ENCODE results near the gene MYOCD.

The MYOCD gene

DNA sequence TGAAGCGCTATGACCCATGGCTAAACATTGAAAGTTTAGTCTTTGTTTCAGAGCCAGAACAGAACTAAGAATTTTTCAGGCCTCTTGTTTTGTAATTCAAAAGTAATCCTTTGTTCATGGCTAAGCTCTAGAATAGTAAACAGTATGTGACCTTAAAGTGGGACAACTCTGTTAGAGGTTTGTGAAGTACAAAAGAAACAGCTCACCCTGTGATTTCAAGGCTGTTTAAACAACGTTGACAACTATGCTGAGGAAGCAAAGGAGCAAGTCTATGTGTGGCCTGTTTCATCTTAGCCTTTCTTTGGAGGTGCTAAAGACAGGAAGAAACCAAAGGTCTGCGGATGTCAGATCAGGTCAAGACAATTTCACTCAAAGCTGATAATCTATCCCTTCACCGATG, 40.4 kb downstream of the MYOCD start:
- in situ Hi-C loops (cut with HindIII; ENCODE audit: low sequenced_read_pairs): no loop called here

DNA sequence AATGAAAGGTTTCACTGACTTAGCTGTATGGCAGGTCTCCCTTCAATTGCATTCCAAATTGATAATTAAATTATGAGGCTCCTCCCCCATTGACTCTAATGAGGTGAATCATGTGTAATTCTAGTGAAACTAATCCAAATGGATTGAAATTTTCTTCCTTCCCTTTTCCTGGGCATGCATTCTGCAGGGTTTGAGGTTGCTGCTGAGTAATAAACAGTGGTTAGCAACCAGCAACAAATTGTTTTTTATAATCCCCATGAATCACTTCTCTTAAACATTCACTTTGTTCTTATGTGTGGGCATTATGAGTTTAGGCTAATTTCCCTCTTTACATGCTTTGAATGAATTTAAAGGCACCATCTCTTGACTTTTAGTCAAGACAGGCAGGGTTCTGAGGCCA, 43.4 kb downstream of the MYOCD start:
- in situ Hi-C loops (cut with HindIII; ENCODE audit: low sequenced_read_pairs): no loop called here

DNA sequence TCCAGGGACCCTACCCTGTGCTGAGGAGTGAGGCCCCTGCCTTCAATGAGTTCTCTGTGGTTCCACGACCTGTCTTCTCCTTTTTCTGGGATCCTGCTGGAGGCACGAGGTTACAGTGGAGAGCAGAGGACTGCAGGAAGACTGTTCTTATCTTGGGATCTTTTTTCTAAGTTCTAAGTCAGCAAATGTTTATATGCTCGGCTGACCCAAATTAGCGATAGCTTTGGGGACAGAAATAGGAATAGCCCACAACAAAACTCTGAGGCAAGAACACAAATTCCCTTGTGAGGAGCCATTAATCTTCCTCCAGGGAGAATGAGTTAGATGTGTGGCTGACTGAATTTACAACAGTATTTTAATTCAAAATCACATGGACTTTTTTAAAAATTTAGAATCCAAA, 46.7 kb downstream of the MYOCD start:
- in situ Hi-C loops (cut with HindIII; ENCODE audit: low sequenced_read_pairs): no loop called here

DNA sequence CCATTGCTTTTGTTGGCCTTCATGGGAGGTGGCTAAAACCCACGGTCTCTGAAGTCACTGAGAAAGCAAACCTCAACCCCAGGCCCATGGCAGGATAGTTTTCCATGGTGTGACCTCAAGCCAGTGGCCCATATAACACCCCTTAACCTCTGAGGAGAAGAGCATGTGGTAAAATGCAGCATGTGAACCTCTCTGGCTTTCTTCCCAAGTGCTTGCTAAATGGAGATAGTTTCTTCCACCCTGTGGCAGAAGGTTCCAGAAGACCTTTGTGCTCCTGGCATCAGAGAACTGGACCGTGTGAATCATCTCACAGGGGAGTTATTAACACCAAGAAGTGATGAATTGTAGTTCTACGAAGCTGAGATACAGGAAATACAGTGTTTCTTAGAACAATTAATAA, 47.3 kb downstream of the MYOCD start:
- in situ Hi-C loops (cut with HindIII; ENCODE audit: low sequenced_read_pairs): no loop called here

DNA sequence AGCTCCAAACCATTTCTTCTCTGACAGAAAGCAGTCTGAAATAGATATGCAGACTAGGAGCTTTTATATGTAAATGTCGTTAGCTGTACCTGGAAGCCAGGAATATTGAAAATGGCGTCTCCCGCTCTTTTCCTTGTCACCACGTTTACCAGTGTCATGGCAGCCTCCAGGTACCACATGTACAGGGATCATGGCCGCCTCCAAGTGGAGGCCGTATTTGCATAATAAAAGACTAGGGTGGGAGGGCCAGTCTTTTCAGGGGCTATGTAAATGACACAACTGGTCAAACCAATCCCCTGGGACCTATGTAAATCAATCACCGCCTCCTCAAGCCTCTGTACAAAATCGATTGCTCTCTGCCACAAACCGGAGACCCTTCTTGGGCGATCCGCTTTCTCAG, 54.3 kb downstream of the MYOCD start:
- in situ Hi-C loops (cut with HindIII; ENCODE audit: low sequenced_read_pairs): no loop called here

DNA sequence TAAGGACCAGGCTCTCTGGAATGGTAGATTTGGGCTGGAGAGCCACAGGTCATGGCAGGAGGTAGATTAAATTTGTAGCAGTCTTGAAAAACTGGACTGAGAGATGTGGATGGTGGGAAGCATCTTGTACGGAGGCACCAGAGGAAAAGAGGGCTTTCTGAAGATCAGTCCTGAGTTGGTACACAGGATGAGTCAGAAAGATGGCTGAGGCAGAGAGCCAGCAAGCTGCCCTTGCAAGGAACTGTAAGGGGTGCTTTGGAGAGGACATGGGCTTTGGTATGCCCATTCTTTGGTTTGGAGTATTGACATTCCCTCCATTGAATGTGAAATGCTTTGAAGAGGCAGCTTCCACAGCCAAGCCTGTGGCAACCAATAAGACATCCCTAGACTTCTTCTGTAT, 55.9 kb downstream of the MYOCD start:
- in situ Hi-C loops (cut with HindIII; ENCODE audit: low sequenced_read_pairs): no loop called here

DNA sequence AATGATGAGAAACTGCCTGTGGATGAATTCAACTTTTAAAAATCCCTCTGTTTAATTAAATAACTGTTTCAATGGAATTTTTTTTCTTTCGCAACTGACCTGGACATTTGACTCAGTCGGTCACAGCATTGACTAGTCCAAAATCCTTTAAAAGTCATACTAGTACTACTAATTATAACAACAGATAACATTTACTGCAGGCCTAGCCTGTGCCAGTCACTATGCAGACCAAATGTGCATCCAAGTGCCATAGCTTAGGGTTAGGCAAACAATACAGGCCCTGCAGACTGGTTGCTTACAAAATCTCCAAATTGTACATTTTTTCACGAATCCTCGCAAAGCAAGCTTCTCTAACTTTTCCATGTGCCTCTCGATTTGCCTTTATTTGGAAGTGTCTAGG, 56.6 kb downstream of the MYOCD start:
- in situ Hi-C loops (cut with HindIII; ENCODE audit: low sequenced_read_pairs): no loop called here

DNA sequence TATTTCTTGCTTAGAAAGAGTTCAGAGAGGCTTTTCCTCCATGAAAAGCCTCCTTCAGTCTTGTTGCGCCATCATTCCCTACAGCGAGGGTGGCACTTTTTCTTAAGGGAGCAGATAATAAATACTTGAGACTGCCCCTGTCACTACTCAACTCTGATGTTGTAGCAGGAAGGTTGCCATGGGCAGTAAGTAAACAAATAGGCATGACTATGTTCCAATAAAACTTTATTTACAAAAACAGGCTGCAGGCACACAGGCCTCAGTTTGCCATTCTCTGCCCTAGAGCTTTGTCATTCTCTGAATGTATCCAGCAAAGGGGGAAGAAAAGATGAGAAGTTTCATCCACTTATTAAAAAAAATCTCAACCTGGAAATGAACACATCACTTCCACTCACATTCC, 60.4 kb downstream of the MYOCD start:
- in situ Hi-C loops (cut with HindIII; ENCODE audit: low sequenced_read_pairs): no loop called here

DNA sequence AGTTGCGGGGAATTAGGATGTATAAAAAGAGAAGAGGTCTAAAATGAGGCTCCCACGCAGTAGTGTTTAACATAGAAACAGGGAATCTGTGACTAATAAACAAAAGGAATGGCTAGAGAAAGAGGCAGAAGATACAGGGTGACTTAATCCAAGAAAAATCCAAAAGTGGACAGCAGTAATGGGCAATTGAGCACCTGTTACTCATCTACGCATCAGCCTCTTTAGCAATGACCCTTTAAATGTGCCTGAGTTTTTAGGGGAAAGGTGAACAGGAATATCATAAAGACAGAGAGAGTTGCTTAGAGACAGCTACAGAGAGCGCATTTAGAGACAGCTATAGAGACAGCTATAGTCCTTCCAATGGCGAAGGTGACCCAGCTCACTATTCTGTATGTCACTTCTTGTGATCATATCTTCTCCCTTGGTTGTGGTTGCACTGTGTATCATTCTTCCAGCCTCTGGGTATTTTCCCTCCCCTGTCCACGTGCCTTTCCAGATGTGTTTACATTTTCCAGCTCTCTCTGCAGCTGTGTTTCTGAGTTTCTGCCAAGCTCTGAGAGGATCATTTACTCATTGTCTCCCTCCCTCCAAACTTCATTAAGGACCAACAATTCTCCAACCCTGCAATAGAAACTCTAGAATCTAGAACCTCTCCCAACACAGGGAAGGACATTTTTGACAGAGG, 61.5 kb downstream of the MYOCD start:
- in situ Hi-C loops (cut with HindIII; ENCODE audit: low sequenced_read_pairs): no loop called here

DNA sequence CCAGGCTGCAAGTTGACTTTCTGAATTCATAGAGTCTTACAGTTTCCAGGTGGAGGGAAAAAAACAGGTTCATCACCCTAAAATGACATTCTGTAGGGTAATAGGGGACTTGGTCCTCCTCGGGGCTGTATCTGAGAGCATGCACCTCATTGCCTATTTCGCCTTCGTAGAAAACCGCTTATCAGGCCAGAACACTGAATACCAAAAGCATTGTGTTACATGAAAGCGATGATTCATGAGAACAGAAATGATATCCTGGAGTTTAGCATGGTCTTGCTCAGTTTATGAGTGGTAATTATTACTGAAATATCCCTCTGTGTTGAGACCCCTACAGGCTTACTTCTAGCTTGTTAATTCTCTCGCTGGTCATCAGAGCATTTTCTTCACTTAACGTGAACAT, 62.2 kb downstream of the MYOCD start:
- in situ Hi-C loops (cut with HindIII; ENCODE audit: low sequenced_read_pairs): no loop called here

DNA sequence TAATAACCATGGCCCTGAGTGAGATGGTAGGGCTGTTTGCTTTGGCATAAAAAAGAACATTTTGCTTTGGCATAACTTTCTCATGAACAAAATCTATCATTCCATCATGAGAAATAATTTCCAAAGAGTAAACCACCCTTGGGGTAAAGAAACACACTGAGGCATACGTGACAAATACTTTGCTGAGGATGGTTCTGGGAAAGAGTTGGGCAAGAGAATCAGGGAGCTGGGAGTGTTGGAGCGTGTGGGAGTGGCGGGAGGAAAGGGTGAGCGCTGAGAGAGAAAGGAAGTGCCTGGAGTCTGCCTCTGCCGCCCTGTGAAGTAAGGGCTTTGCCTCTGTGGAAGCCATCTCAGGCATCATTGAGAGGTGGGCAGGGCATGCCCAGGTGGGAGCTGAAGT, 63.4 kb downstream of the MYOCD start:
- in situ Hi-C loops (cut with HindIII; ENCODE audit: low sequenced_read_pairs): no loop called here

DNA sequence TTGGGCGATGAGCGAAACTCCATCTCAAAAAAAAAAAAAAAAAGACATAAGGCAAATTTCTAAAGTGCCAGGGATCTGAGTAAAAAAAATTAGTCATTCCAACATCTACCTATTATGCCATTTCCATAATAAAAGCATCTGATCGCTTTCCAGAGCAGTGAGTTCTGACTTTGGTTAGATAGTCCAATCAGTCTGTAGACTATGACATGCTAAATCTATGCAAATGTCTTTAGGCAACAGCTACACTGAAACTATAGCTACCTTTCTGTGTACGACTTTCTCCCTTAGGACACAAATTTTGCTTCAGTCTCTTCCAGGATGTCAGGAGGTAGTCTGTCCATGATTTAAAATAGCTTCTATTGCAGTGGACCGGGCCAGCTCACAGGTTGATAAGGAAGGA, 64.7 kb downstream of the MYOCD start:
- in situ Hi-C loops (cut with HindIII; ENCODE audit: low sequenced_read_pairs): no loop called here

DNA sequence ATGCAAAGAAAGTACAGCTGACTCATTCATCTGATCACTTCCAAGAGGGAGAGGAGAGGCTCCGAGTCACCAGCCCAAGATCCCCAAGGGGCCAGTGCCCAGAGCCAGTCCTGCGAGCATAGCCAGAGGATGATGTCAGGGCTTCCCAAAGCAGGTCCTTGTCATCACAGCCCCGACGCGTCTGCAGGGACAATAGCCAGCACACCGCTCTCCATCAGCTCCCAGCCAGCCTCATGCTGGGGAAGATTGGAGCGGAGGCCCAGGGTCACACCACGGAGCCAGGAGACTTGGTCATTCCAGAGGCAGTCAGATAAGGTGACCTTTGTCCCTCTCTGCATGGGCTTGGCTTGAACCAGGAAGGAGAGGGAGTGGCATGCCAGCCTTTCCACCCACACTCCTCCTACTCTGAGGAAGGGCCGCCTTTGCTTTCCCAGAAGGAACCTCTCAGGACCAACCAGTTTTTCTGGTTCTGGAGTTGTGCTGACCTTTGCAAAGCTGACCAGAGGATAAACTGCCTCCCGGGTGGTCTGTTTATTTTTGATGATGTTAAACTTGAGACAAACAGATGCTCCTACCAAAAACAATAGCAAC, 65.3 kb downstream of the MYOCD start:
- in situ Hi-C loops (cut with HindIII; ENCODE audit: low sequenced_read_pairs): no loop called here

DNA sequence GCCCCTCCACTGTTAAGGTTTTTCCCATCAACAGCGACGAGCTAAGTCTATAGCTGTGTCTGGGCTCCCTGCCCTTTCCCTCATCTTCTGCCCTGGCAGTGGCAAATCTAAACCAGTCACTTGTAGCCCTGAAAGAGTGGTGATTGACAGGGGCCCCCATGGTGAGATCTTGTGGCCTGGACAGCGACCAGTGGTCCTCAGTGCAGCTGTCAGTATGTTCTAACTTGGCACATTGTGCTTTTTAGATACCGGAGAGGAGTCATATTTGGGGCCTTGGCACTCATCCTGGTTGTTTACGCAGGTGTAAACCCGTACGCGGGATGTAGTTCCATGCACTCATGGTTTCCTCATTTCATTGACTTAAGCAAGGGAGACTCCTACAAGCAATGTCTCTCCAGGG, 66.1 kb downstream of the MYOCD start:
- in situ Hi-C loops (cut with HindIII; ENCODE audit: low sequenced_read_pairs): no loop called here

DNA sequence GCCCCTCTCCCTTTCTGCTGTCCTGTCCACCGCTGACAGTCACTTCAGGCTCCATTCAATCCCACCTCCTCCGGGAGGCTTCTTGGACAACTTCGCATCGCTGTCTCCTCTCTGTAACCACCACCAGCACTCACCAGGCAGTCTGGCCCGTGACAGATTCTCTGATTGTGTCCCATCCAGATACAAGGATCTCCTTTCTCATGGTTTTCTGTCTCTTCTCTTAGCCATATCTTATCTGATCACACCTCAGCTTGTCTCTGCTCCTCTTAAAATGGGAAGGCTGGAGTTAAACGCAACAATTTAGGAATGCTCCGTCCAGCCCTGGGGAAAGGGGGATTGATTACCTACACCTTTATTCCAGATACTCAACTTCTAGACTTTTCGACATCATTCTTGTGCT, 66.7 kb downstream of the MYOCD start:
- in situ Hi-C loops (cut with HindIII; ENCODE audit: low sequenced_read_pairs): no loop called here

DNA sequence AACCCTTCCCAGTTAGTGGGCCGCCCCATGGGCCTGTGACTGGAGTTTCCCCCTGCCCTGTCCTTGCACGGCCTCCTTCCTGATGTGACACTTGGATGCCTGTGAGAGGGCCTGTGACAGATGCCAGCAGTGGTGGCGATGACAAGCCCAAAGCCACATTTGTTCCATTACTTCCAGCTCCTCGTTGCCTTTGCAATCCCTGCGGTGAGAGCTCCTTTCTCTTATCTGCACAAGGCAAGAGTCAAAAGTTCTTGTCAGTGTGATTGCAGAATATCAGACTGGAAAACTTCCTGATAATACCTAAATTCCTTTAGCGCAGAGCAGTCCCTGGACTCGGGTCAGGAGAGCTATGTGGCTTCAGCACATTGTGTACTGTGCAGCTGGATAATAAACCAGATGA, 69.2 kb downstream of the MYOCD start:
- in situ Hi-C loops (cut with HindIII; ENCODE audit: low sequenced_read_pairs): no loop called here

DNA sequence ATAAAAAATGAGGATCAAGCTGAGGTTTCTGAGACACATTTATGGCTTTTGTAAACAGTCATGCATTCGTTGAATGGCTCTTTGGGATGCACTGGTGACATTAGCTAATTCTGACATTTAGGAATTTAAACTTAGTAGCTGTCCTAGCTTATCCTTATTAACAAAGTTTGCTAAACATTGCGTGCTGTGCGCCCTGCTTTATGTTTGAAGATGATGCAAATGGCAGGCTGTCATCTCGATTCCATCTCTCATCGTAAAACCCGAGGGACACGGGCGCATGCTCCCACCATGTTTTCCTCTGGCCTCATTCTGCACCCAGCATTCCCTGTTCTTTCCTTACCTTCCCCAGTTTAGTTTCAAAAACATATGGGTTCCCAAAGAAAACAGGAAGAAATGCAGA, 69.8 kb downstream of the MYOCD start:
- in situ Hi-C loops (cut with HindIII; ENCODE audit: low sequenced_read_pairs): no loop called here

DNA sequence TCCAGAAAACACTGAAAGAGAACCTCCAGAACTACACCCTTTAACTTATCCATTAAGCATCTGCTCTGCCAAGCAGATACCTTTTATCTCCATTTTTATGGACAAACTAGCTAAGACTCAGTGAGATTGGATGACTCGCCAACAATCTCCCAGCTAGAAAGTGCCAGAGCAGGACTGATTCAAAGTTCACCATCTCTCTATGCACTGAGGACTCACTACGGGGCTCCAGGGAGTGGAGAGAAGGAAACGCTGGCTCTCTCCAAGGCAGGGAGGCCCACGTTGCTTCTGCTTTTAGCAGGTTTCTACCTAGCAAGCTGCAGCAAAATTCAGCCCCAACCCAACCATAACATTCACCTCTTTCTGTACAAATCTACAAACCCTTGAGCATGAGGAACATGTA, 70.8 kb downstream of the MYOCD start:
- in situ Hi-C loops (cut with HindIII; ENCODE audit: low sequenced_read_pairs): no loop called here

DNA sequence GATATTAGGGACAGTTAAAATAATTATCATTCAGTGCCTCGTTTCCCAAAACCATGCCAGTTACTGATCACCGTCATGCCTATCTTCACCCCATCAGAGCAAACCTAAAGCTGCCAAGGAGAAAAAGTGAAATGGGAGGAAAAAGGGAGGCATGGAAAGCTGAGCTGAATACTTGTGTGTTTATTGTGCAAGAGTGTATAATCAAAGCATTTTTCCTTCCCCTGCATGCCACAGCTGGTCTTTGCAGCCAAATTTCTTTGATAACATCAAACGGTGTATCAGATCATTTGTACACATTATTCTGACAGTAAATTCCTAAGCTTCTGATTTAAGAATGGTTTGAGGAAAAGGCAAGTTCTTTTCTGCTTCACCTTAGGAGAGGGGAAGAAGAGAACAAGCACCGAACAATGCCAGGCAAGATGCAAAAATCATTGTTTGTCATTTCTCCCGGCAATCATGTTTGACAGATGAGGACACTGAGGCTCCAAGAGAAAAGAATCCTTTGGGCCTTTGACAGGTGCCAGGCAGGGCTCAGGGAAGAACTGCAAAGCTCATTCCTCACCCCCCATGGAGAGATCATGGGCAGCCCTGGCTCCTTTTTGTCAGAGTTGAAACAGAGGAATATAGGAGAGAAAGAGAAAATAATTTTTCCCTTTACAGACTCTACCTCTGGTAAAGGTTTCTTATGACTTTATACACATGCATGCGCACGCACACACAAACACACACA, 72.2 kb downstream of the MYOCD start:
- in situ Hi-C loops (cut with HindIII; ENCODE audit: low sequenced_read_pairs): no loop called here

DNA sequence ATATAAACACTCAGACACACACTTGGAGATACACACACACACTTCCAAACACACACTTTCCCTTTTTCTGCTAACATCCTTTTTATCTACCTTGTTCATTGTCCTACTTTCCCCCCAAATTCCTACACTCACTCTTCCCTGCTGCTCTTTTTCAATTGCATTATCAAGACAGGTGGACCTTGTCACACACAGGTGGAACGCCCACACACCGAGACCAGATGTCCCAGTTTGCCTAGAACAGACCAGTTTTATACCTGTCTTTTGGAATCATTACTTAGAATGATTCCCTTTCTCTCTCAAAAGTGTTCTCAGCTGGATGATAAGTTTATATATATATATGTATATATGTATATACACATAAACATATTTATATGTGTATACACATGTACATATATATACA, 72.9 kb downstream of the MYOCD start:
- in situ Hi-C loops (cut with HindIII; ENCODE audit: low sequenced_read_pairs): no loop called here

DNA sequence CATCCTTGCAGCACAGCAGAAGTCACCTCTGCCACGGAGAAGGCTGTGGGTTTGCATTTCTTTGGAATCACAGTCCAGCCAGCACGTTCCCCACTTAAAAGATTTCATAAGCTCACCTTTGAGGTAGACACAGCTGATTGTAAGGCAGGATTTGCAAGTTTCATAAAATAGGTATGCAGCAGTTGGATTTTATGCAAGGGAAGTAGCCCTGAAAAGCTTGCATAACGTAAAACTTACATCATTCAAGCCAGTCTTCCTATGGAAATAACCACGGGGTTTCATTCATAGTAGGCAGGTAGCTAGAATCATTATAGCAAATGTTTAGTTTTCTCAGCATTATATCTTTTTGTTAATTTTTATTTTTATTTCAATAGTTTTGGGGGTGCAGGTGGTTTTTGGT, 73.8 kb downstream of the MYOCD start:
- in situ Hi-C loops (cut with HindIII; ENCODE audit: low sequenced_read_pairs): no loop called here

DNA sequence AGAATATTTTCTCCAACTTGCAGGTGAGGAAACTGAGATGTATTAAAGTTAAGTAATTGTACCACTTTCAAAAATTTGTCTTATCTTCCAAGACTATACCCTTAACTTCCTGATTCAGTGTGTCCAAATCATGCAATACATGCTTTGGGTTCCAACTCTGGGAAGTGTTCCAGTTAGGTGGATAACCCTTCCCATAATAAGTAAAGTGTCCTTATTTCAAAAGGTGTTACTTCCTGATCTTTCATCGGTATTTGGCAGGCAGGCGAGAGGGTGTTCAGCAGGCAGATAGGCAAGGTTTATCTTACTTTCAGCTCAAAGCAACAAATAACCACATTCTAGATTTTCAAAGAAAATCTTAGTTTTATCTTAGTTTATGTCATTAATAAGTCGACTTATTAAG, 77.4 kb downstream of the MYOCD start:
- in situ Hi-C loops (cut with HindIII; ENCODE audit: low sequenced_read_pairs): loop anchor here (10.0 kb wide), 1 partner anchor 128 kb away; no protein-coding TSS in a partner anchor
